ENCODE results near the gene C4orf50.

DNA sequence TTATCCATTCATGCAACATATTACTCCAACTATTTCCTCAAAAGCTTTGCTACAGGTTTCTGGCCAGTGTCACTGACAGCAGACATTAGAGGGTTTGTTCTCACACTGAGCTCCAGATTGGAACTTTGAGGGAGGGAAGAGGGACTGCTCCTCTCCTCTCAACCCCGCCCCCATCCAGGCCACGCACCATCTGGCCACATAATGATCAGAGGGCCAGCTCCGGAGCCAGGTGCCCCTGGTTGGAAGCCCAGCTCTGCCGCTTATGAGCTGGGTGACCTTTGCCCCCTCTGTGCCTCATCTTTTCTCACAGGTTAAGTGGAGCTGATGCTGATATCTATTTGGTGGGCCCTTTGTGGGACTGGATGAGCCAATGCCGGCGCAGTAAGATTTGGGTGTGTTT lies 55.8 kb downstream of the C4orf50 start:
- no peak for TF ChIP-seq EZH2 (IDR thresholded peaks at IDR 0.05; ENCODE audit: borderline replicate concordance, low read depth, low read length, severe bottlenecking)
- TF ChIP-seq, protein P1, sequence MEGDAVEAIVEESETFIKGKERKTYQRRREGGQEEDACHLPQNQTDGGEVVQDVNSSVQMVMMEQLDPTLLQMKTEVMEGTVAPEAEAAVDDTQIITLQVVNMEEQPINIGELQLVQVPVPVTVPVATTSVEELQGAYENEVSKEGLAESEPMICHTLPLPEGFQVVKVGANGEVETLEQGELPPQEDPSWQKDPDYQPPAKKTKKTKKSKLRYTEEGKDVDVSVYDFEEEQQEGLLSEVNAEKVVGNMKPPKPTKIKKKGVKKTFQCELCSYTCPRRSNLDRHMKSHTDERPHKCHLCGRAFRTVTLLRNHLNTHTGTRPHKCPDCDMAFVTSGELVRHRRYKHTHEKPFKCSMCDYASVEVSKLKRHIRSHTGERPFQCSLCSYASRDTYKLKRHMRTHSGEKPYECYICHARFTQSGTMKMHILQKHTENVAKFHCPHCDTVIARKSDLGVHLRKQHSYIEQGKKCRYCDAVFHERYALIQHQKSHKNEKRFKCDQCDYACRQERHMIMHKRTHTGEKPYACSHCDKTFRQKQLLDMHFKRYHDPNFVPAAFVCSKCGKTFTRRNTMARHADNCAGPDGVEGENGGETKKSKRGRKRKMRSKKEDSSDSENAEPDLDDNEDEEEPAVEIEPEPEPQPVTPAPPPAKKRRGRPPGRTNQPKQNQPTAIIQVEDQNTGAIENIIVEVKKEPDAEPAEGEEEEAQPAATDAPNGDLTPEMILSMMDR (IDR thresholded peaks at IDR 0.05; ENCODE audit: borderline replicate concordance, extremely low read depth, low read length, poor library complexity, severe bottlenecking): no peak

Measured in DND-41 (cell line).